H1 (cell line): ENCODE data around the gene FXR2.

Experiments used
- CBX5 ChIP-seq: fragments of 300-800, 300-1000 bp; sonication (generic); IDR thresholded peaks from 2 replicates; pipeline ENCODE4 v1.7.1; 2016; ENCODE audit warnings: antibody characterized with exemption, low read length, low read depth
- CTCF ChIP-seq, 3 experiments: IDR thresholded peaks; 1 replicate in 2 of 3; 2 replicates in 1 of 3; pipeline versions ENCODE4 v1.5.1 to v1.6.1; 2011; ENCODE audit warnings: low read length in 3 of 3, mild to moderate bottlenecking in 3 of 3, inconsistent platforms in 2 of 3, low read depth in 1 of 3, moderate library complexity in 1 of 3; ENCODE audit not compliant: insufficient read depth in 1 of 3; ENCODE audit errors: control extremely low read depth in 1 of 3
- EZH2 ChIP-seq: fragments of 200-600 bp; sonication (generic); IDR thresholded peaks from 2 replicates; pipeline ENCODE4 v1.7.1; 2012; ENCODE audit warnings: low read depth, mild to moderate bottlenecking, moderate library complexity, low read length, inconsistent platforms; ENCODE audit not compliant: severe bottlenecking
- HDAC2 ChIP-seq, 2 experiments: fragments of 300-600 bp in 1 of 2; sonication (generic) in 1 of 2; IDR thresholded peaks; 2 replicates each; pipeline ENCODE4 v1.6.1; 2011 to 2012; ENCODE audit warnings: low read depth in 2 of 2, low read length in 2 of 2, mild to moderate bottlenecking in 2 of 2, moderate library complexity in 2 of 2, borderline replicate concordance in 1 of 2, inconsistent platforms in 1 of 2
- RFX5 ChIP-seq: IDR thresholded peaks from 2 replicates; pipeline ENCODE4 v1.6.1; 2011; ENCODE audit warnings: low read depth, low read length, improper control_type of control experiment, borderline replicate concordance
- YY1 ChIP-seq: IDR thresholded peaks from 2 replicates; pipeline ENCODE4 v1.6.1; 2011; ENCODE audit warnings: low read depth, mild to moderate bottlenecking, low read length

DNA sequence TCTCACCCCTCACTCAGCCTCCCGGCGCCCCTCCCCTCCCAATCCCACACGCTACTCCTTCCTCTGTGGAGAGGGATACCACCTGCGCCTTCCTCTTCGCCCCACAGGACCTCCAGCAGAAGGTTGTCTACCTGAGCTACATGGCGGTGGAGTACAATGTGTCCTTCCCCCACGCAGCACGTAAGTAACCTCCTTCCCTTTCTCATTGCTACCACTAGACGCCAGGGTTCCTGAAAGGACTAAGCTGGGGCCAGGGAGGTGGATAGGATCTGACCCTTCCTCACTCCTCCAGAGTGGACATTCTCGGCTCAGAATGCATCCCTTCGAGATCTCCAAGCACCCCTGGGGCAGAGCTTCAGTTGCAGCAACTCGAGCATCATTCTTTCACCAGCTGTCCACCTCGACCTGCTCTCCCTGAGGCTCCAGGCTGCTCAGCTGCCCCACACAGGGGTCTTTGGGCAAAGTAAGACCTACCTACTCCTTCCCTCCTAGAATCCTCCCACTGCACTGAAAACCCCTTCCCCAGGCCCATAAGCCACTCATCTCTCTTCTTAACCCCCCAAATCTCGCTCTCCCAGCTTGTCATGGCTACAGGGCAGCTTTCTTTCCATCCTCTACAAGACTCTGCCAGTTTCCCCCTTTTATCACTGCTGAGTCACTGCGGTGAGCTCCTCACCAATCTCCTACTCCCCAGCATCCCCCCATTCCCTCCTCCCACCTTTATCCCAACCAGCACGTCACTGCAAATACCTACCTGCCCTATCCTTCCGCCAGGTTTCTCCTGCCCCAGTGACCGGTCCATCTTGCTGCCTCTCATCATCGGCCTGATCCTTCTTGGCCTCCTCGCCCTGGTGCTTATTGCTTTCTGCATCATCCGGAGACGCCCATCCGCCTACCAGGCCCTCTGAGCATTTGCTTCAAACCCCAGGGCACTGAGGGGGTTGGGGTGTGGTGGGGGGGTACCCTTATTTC is 33.8 kb downstream of the FXR2 start:
- TF ChIP-seq EZH2 (no peak), YY1 (no peak), HDAC2 (IDR thresholded peaks at IDR 0.05; ENCODE audit: borderline replicate concordance in 1 of 2, low read depth in 2 of 2, low read length in 2 of 2) (no peak), CTCF (IDR thresholded peaks at IDR 0.05; ENCODE audit: control extremely low read depth in 1 of 3, insufficient read depth in 1 of 3, low read depth in 1 of 3, low read length in 3 of 3) (no peak), CBX5 (no peak), RFX5 (no peak)
